ENCODE data around the gene IRF4.

IRF4 gene

DNA sequence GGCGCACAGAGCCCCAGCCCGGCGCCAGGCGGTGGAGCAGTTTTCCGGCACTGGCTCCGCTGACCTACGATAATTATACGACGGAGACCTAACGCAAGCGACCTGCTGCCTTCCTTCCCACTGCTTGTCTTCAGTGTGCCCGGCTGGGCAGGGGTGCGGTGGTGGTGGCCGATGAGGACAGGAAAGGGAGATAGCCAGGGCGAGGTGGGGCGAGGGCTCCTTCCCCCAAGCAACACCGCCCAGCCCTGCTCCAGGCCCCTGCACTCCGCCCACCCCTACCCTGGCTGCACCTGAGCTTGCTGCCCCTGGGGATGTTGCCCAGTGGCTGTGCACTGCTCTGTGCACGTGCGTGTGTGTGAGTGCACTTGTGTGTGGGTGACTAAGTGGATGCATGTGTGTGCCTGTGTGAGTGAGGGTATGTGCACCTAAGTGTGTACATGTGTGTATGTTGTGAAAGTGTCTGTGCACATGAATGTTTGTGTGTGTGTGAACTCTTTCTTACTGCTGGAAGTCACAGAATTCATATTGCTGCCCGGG is 42.6 kb upstream of the IRF4 start:
- TF ChIP-seq, protein P1, sequence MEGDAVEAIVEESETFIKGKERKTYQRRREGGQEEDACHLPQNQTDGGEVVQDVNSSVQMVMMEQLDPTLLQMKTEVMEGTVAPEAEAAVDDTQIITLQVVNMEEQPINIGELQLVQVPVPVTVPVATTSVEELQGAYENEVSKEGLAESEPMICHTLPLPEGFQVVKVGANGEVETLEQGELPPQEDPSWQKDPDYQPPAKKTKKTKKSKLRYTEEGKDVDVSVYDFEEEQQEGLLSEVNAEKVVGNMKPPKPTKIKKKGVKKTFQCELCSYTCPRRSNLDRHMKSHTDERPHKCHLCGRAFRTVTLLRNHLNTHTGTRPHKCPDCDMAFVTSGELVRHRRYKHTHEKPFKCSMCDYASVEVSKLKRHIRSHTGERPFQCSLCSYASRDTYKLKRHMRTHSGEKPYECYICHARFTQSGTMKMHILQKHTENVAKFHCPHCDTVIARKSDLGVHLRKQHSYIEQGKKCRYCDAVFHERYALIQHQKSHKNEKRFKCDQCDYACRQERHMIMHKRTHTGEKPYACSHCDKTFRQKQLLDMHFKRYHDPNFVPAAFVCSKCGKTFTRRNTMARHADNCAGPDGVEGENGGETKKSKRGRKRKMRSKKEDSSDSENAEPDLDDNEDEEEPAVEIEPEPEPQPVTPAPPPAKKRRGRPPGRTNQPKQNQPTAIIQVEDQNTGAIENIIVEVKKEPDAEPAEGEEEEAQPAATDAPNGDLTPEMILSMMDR (IDR thresholded peaks at IDR 0.05; ENCODE audit: low read depth, low read length), result no peak
- no peak for TF ChIP-seq POLR2A (IDR thresholded peaks at IDR 0.05; ENCODE audit: extremely low read depth, insufficient read length)
- TF ChIP-seq MAX (IDR thresholded peaks at IDR 0.05; ENCODE audit: low read depth, low read length), result no peak
- no peak for TF ChIP-seq MYC (IDR thresholded peaks at IDR 0.05; ENCODE audit: low read depth, low read length)
- DNase-seq (ENCODE audit: low read depth), result no peak
- no peak overlapping the region for H3K4me3 ChIP-seq (ENCODE audit: low read depth, low read length)

DNA sequence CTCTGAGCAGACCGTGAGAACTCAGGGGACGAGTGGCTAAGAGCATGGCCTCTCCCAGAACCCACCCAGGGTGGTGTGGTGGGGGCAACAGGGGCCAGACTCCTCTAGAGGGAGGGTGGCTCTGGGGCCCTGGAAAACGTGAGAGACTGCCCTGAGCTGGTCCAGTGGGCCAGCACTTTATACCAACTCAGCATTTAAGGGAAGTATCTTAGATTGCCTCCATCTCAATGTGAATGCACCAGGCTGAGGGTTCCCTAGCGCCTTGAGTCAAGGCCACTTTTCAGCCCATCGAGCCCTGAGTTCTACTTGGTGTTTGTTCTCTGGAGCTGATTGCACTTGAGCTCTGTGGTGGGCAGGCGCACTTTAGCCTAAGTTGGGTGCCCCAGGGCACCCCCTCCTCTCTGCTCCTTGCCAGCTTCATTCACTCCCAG is 42.0 kb upstream of the IRF4 start:
- H3K4me3 ChIP-seq (ENCODE audit: low read depth, low read length), result no peak overlapping the region
- no peak for TF ChIP-seq POLR2A (IDR thresholded peaks at IDR 0.05; ENCODE audit: extremely low read depth, insufficient read length)
- DNase-seq (ENCODE audit: low read depth), result no peak

- H3K4me3 ChIP-seq (ENCODE audit: low read depth, low read length), result no peak overlapping the region
- DNase-seq (ENCODE audit: low read depth), result no peak
- TF ChIP-seq MYC (IDR thresholded peaks at IDR 0.05; ENCODE audit: low read depth, low read length) (no peak), POLR2A (IDR thresholded peaks at IDR 0.05; ENCODE audit: extremely low read depth, insufficient read length) (no peak), MAX (IDR thresholded peaks at IDR 0.05; ENCODE audit: low read depth, low read length) (no peak)
- TF ChIP-seq, protein P1 (IDR thresholded peaks at IDR 0.05; ENCODE audit: low read depth, low read length), result no peak
Measured at GRCh38 chr6:350371-350770, 41.2 kb upstream of the IRF4 start.

GRCh38 chr6:351011-351866 is 40.3 kb upstream of the IRF4 start:
- no peak overlapping the region for H3K4me3 ChIP-seq (ENCODE audit: low read depth, low read length)
- TF ChIP-seq, protein P1 (IDR thresholded peaks at IDR 0.05; ENCODE audit: low read depth, low read length), result peak; percentile 24
- no peak for TF ChIP-seq MAX (IDR thresholded peaks at IDR 0.05; ENCODE audit: low read depth, low read length)
- TF ChIP-seq MYC (IDR thresholded peaks at IDR 0.05; ENCODE audit: low read depth, low read length), result 0 out of 2 replicates have a peak, but pooled peaks have one; percentile 14
- no peak for DNase-seq (ENCODE audit: low read depth)

DNA sequence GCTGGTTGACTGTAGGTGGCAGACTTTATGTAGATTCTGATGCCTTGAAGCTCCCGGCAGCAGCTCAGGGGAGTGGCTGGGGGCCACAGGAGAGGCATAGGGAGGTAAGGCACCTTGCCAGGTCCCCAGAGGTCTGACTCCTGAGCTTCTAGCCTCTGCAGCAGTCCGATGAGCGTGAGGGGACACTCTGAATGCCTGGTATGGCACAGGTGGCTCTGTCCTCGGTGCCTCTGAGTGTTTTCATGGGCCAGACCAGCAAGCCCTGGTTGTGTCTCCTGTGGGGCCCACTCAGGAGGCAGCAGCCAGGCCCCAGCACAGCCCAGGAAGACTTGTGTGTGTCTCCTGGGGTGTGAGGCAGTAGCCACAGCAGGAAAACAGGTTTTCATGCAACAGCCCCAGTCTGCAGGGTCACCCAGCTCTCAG is 39.7 kb upstream of the IRF4 start:
- peak; percentile 38 for DNase-seq (ENCODE audit: low read depth)
- no peak overlapping the region for H3K4me3 ChIP-seq (ENCODE audit: low read depth, low read length)
- TF ChIP-seq MAX (IDR thresholded peaks at IDR 0.05; ENCODE audit: low read depth, low read length) (no peak), MYC (IDR thresholded peaks at IDR 0.05; ENCODE audit: low read depth, low read length) (no peak), POLR2A (IDR thresholded peaks at IDR 0.05; ENCODE audit: extremely low read depth, insufficient read length) (no peak)
- TF ChIP-seq, protein P1 (IDR thresholded peaks at IDR 0.05; ENCODE audit: low read depth, low read length), result no peak

DNA sequence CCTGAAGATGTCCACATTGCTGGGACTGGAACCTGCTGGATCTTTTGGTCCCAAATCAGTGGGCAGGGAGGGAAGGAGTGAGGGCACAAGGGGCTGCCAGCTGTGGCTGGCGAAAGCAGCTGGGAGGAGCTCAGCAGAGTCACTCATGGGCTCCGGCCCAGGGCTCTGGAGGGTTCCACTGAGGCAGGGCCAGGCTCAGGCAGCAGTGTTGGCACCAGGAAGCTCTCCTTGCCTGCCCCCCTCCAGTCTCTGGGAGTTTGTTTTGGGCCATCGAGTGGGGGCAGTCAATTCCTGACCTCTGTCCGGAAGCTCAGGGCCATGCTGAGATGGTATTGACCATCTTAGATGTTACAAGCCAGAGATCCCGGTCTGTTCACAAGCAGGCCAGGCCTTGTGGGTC is 39.1 kb upstream of the IRF4 start:
- no peak for DNase-seq (ENCODE audit: low read depth)
- TF ChIP-seq POLR2A (IDR thresholded peaks at IDR 0.05; ENCODE audit: extremely low read depth, insufficient read length), result no peak
- TF ChIP-seq, protein P1 (IDR thresholded peaks at IDR 0.05; ENCODE audit: low read depth, low read length), result no peak
- TF ChIP-seq MYC (IDR thresholded peaks at IDR 0.05; ENCODE audit: low read depth, low read length), result no peak
- TF ChIP-seq MAX (IDR thresholded peaks at IDR 0.05; ENCODE audit: low read depth, low read length), result no peak
- no peak overlapping the region for H3K4me3 ChIP-seq (ENCODE audit: low read depth, low read length)

Data from NB4 (cell line).